Esophagus muscularis mucosa (tissue), 4 donors: ENCODE data around the gene CEP112. TPM values are rescaled to one million over a fixed set of nuclear protein-coding genes. Genes with fewer than 3 reads are reported as not detected.
A peak's percentile ranks its signal among the peaks of the same experiment; 100 is the strongest.

Experiments
- DNase-seq: peaks from one replicate; pipeline ENCODE4 v3.0.0-alpha.2; 2017; ENCODE audit errors: extremely low spot score
- H3K27ac ChIP-seq, 4 donors: fragments of 200-600 bp; sonication (generic); replicated peaks in 1 of 4; 1 replicate in 3 of 4; 2 replicates in 1 of 4; pipeline ENCODE4 v1.5.1; 2016 to 2019; ENCODE audit warnings: mild to moderate bottlenecking in 1 of 4
- H3K27me3 ChIP-seq, 4 donors: fragments of 200-600 bp; sonication (generic); one replicate each; pipeline versions ENCODE4 v1.5.1 to v1.6.0; 2016 to 2019
- H3K36me3 ChIP-seq, 4 donors: fragments of 200-600 bp; sonication (generic); one replicate each; pipeline ENCODE4 v1.5.1; 2016 to 2019
- H3K4me1 ChIP-seq, 4 donors: fragments of 200-600 bp; sonication (generic); one replicate each; pipeline ENCODE4 v1.5.1; 2016 to 2019
- H3K4me3 ChIP-seq, 4 donors: fragments of 200-600 bp; sonication (generic); 1 replicate in 2 of 4; 2 replicates in 2 of 4; pipeline ENCODE4 v1.5.1; 2016 to 2019; ENCODE audit warnings: mild to moderate bottlenecking in 4 of 4, moderate library complexity in 1 of 4
- H3K9me3 ChIP-seq, 4 donors: fragments of 200-600 bp; sonication (generic); 1 replicate in 3 of 4; 2 replicates in 1 of 4; pipeline ENCODE4 v1.5.1; 2016 to 2019
- CTCF ChIP-seq, 3 experiments: fragments of 200-600 bp in 2 of 3; fragments of 450-650 bp in 1 of 3; sonication (generic) in 2 of 3; IDR thresholded peaks; one replicate each; pipeline ENCODE4 v1.5.1; 2017 to 2019; ENCODE audit warnings: antibody characterized with exemption in 3 of 3, mild to moderate bottlenecking in 2 of 3, moderate library complexity in 1 of 3
- EP300 ChIP-seq: sonication (generic); formaldehyde crosslinking; IDR thresholded peaks from one replicate; pipeline ENCODE4 v1.6.1; 2017; ENCODE audit warnings: antibody characterized with exemption
- POLR2A ChIP-seq: fragments of 450-650 bp; IDR thresholded peaks from one replicate; pipeline ENCODE4 v1.6.1; 2017; ENCODE audit warnings: antibody characterized with exemption, moderate library complexity, mild to moderate bottlenecking, low read depth
- POLR2AphosphoS5 ChIP-seq, 2 donors: sonication (generic); formaldehyde crosslinking; IDR thresholded peaks; one replicate each; pipeline ENCODE4 v1.6.1; 2017; ENCODE audit warnings: antibody characterized with exemption in 2 of 2
- WGBS: methylation state at CpG from one replicate; pipeline ENCODE4 v1.1.5; 2018; 5-methylcytosine and 5-hydroxymethylcytosine counted together
- intact Hi-C: fragments of 100-400 bp; cut with DNase I; formaldehyde crosslinking; loops from one replicate; pipeline ENCODE4 v1.15.1; 2023
- total RNA-seq, 4 donors: library from RNA; depleted of rRNA; stranded (reverse); fragments of >200 nt; gene quantifications; one replicate each; pipeline versions ENCODE4 v1.1.0 to v1.2.1, GENCODE V29; 2016

The CEP112 gene
- total RNA-seq, 4 donors from 2014 or later = 17.0 to 24.7 (median 23.2) TPM

DNA sequence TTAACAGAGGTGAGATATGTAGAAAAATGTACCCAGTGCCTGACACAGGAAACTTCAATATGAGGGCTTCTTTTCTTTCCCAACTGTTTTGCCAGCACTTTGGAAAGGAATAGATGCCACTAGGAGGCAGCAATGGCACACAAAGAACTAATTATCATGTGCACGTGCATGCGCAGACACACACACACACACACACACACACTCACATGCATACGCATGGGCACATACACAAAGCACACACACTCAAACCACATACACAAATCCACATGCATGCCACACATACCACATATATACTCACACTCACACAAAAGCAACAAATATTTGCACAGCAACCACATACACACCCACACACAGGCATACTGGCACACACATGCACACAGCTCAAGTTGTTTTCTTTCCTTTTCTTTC, 8.8 kb upstream of the CEP112 start:
- Histone ChIP-seq H3K4me3 (no peak overlapping the region), H3K9me3 (no peaks in the 10 kb centered on the region), H3K27ac (no peak overlapping the region), H3K27me3 (no peaks in the 10 kb centered on the region), H3K4me1 (no peaks in the 10 kb centered on the region), H3K36me3 (no peaks in the 10 kb centered on the region)
- TF ChIP-seq CTCF (IDR thresholded peaks at IDR 0.05) (peak; percentile 32 to 46 (median 45)), POLR2A (no peak)
- WGBS = 10% methylated on average over 3 of the region's 3 CpGs
- intact Hi-C loops = no loop called here
- no peak for DNase-seq

- DNase-seq = no peak
- WGBS = 93% methylated on average over 8 of the region's 8 CpGs
- intact Hi-C loops = no loop called here
- no peak overlapping the region for H3K27ac ChIP-seq
- TF ChIP-seq EP300 (no peak), POLR2AphosphoS5 (IDR thresholded peaks at IDR 0.05) (no peak), CTCF (IDR thresholded peaks at IDR 0.05) (no peak), POLR2A (no peak)
- no peak overlapping the region for H3K4me3 ChIP-seq
- no peaks in the 10 kb centered on the region for H3K27me3 ChIP-seq
- no peaks in the 10 kb centered on the region for H3K9me3 ChIP-seq
- no peaks in the 10 kb centered on the region for H3K36me3 ChIP-seq
- H3K4me1 ChIP-seq = no peaks in the 10 kb centered on the region
Observed at GRCh38 chr17:66198242-66198641, 6.3 kb upstream of the CEP112 start.

DNA sequence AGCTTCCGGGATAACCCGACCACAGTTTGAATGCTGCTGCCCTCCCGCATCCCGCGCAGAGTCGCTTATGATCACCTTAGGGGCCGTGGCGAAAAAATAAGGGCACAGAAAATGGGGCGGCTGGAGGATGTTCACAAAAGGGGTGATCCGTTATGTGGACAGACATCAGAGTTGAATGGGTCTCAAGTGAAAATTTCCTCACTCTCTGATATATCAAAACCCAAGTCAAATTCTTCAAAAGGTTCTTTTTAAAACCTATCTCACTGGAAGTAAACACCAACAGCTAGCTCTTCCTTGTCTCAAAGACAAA, 400 bp upstream of the CEP112 start:
- Histone ChIP-seq H3K4me3 (peak overlapping the region; percentile 69 to 90 (median 74)), H3K9me3 (no peaks in the 10 kb centered on the region), H3K27ac (peak overlapping the region; percentile 75 to 82 (median 78)), H3K27me3 (peaks cover 0 to 6% (median 0%) of the 10 kb centered on the region in 4 donors), H3K36me3 (no peaks in the 10 kb centered on the region), H3K4me1 (peaks cover 16 to 35% (median 24%) of the 10 kb centered on the region in 4 donors)
- no peak for DNase-seq
- intact Hi-C loops = no loop called here
- WGBS = 5% methylated on average over 10 of the region's 10 CpGs
- no peak for TF ChIP-seq POLR2A
- no peak for TF ChIP-seq EP300
- TF ChIP-seq POLR2AphosphoS5 (IDR thresholded peaks at IDR 0.05) = no peak
- TF ChIP-seq CTCF (IDR thresholded peaks at IDR 0.05) = no peak

- peaks cover 16 to 35% (median 24%) of the 10 kb centered on the region in 4 donors for H3K4me1 ChIP-seq
Observed at GRCh38 chr17:66190738-66191592, 968 bp downstream of the CEP112 start.

More at GRCh38 chr17:66190738-66191592, 968 bp downstream of the CEP112 start:
- Histone ChIP-seq H3K36me3 (no peaks in the 10 kb centered on the region), H3K27me3 (peaks cover 0 to 6% (median 0%) of the 10 kb centered on the region in 4 donors), H3K27ac (peak overlapping the region; percentile 75 to 82 (median 78)), H3K4me3 (peak overlapping the region; percentile 69 to 90 (median 74)), H3K9me3 (no peaks in the 10 kb centered on the region)
- TF ChIP-seq EP300 (no peak), POLR2AphosphoS5 (IDR thresholded peaks at IDR 0.05) (no peak), POLR2A (no peak), CTCF (IDR thresholded peaks at IDR 0.05) (no peak)
- WGBS = 12% methylated on average over 16 of the region's 16 CpGs
- intact Hi-C loops = no loop called here
- no peak for DNase-seq
